ENCODE data around the gene SPAM1. TPM values are rescaled to one million over a fixed set of nuclear protein-coding genes. Genes with fewer than 3 reads are reported as not detected.

Gene SPAM1, protein sequence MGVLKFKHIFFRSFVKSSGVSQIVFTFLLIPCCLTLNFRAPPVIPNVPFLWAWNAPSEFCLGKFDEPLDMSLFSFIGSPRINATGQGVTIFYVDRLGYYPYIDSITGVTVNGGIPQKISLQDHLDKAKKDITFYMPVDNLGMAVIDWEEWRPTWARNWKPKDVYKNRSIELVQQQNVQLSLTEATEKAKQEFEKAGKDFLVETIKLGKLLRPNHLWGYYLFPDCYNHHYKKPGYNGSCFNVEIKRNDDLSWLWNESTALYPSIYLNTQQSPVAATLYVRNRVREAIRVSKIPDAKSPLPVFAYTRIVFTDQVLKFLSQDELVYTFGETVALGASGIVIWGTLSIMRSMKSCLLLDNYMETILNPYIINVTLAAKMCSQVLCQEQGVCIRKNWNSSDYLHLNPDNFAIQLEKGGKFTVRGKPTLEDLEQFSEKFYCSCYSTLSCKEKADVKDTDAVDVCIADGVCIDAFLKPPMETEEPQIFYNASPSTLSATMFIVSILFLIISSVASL
- not detected in 2 replicates for total RNA-seq

DNA sequence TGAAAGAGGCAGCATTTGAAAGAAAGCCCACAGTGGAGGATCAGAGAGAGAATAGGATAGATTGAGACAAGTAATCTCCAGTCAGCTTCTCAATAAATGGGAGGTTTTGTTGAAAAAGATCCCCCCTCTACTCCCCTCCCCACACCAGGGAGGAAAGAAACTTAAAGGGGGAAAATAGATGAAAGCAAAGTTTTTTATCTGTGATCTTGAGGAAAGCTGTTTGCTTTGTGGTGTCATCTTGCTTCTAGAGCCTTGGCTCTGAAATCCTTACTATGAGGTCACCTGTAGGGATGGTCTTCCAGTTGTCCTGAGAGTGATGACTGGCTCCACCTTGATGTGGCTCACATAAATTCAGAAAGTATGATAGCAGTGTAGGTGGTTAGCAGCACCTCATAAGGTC, at the start of gene SPAM1:
TSS of gene SPAM1 (plus strand) at position 301 of the 400 bp plus-strand sequence. CDS start 28,330 bp downstream, outside the sequence.

Other genes starting within 250 kb of the SPAM1 start
- gene WASL, start 176.2 kb upstream of the SPAM1 start, total RNA-seq: 11.7 and 16.9 TPM in 2 replicates
- 0.17 and 0.44 TPM in 2 replicates for gene HYAL4, start 80.1 kb upstream of the SPAM1 start, total RNA-seq
- gene TMEM229A, start 107.8 kb downstream of the SPAM1 start, total RNA-seq: not detected in 2 replicates

Data from smooth muscle cell of trachea (primary cell).